Measurements from ENCODE around the gene AP3B1.

- TF ChIP-seq TEAD4 (CRISPR knock-in tag; IDR thresholded peaks at IDR 0.05) (no peak), SMAD4 (CRISPR knock-in tag; IDR thresholded peaks at IDR 0.05) (no peak), CTCF (IDR thresholded peaks at IDR 0.05) (0 out of 2 replicates have a peak, but pooled peaks have one; percentile 15)
Measured at GRCh38 chr5:78320401-78320800, 25.9 kb upstream of the AP3B1 start.
